ENCODE data around the gene EXOC3L4.
"Not testable (repeated sequence)": the region's sequence is repeated elsewhere in the genome, so short reads cannot be mapped to it uniquely, and the experiment has no call there.

EXOC3L4 gene

DNA sequence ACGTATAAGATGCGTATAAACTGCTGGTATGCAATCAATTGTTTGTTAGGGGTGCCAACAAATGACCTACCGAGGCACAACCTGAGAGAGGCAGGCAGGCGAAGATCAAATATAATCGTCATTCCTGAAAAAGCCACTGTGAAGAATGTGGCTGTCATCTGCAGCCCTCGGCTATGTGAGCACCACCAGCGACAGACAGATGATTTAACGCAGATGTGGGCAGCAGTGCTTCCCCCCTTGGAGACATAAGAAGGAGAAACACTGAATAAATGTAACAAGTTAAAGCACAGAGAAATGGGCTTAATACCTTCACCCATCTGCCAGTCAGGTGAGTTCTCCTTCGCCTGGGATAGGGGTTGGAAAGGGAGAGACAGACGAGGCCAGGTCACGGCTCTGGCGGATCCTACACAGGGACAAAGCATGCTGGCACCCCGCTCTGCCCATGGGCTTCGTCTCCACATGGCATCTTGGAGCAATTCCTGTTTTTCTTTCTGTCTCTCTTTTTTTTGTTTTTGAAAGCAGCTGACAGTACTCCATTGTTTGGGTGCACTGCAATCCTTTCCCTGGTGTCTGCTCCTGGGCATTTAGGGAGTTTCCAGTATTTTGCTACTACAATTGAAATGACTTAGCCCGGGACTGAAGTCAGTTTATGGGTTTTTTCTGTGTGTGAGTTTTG, 56.9 kb downstream of the EXOC3L4 start:
- no peak for TF ChIP-seq CTCF (IDR thresholded peaks at IDR 0.05; ENCODE audit: extremely low read depth, missing control alignments)
- DNase-seq (ENCODE audit: low spot score): no peak

- no peak for TF ChIP-seq CTCF (IDR thresholded peaks at IDR 0.05; ENCODE audit: extremely low read depth, missing control alignments)
- no peak for DNase-seq (ENCODE audit: low spot score)
These were observed 60.5 kb downstream of the EXOC3L4 start for GRCh38 chr14:103155010-103155409.

DNA sequence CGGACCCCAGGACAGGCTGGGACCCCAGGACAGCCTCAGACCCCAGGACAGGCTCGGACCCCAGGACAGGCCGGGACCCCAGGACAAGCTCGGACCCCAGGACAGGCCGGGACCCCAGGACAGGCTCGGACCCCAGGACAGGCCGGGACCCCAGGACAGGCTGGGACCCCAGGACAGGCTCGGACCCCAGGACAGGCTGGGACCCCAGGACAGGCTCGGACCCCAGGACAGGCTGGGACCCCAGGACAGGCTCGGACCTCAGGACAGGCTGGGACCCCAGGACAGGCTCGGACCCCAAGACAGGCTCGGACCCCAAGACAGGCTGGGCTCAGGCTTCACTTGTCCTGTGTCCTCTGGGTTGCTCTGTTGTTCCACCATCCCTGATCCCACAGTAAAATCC, 60.9 kb downstream of the EXOC3L4 start:
- DNase-seq (ENCODE audit: low spot score): not testable (repeated sequence)

DNA sequence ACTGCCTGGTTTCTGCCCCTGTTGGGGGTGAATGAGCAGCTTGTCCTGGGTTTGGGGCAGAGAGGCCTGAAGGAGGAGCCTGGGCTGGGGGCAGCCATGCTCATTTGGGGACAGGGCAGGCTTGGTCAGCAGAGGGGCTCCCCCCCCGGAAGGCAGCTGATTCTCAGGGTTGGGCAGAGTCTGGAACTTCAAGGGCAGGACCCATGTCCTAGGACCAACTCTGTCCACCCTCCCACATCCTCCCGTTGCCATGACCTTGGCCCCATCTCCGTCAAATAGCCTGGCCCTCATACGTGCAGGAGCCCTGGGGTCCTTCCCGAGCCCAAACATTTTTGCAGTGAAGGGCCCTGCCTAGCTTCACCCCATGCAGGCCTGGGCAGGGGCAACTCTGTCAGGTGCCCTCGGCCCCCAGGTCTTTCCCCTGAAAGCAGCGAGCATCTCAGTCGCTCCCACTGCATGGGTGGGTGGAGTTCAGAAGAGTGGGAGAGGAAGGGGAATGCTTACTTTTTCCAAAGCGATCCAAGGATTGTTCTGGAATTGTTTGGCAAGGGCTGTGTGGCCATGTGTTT, 61.4 kb downstream of the EXOC3L4 start:
- DNase-seq (ENCODE audit: low spot score): no peak
- TF ChIP-seq CTCF (IDR thresholded peaks at IDR 0.05; ENCODE audit: extremely low read depth, missing control alignments): no peak

GRCh38 chr14:103156651-103157378, 62.3 kb downstream of the EXOC3L4 start:
- DNase-seq (ENCODE audit: low spot score): no peak
- TF ChIP-seq CTCF (IDR thresholded peaks at IDR 0.05; ENCODE audit: extremely low read depth, missing control alignments): no peak

DNA sequence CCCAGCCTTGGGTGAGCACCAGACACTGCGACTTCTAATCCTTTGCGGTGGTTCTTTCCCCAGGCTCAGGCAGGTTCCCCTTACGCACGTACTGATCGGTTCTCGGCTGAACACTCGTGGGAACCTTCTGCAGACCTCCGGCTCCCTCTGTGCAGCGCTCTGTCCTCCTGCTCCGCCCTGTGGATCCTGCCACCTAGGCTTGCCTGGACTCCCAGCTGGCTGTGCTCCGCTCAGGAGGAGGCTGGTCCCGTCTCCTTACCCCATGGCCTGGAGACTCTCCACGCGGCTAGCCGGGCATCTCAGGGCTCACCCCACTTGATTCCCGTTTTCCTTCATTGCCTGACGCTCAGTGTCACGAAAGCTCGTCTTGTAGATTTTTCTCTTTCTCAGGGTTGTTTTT, 63.4 kb downstream of the EXOC3L4 start:
- no peak for DNase-seq (ENCODE audit: low spot score)
- no peak for TF ChIP-seq CTCF (IDR thresholded peaks at IDR 0.05; ENCODE audit: extremely low read depth, missing control alignments)

GRCh38 chr14:103158688-103159087, 64.2 kb downstream of the EXOC3L4 start:
- no peak for TF ChIP-seq CTCF (IDR thresholded peaks at IDR 0.05; ENCODE audit: extremely low read depth, missing control alignments)
- DNase-seq (ENCODE audit: low spot score): no peak
